SJSA1 (cell line): Measurements from ENCODE around the gene CHN2. TPM values are rescaled to one million over a fixed set of nuclear protein-coding genes. Genes with fewer than 3 reads are reported as not detected.

Experiments
- DNase-seq, 2 experiments: peaks; one replicate each; pipeline ENCODE4 v3.0.0-alpha.2; 2015 to 2020; ENCODE audit warnings: low spot score in 2 of 2, low read depth in 1 of 2
- H3K27ac ChIP-seq: fragments of 250-450 bp; sonication (Bioruptor Pico); 2 replicates; pipeline ENCODE4 v1.5.1; 2020; ENCODE audit warnings: mild to moderate bottlenecking, moderate library complexity
- H3K27me3 ChIP-seq: fragments of 250-450 bp; sonication (Bioruptor Pico); replicated peaks from 2 replicates; pipeline ENCODE4 v1.5.1; 2020; ENCODE audit warnings: mild to moderate bottlenecking, moderate library complexity
- H3K36me3 ChIP-seq: fragments of 250-450 bp; sonication (Bioruptor Pico); 2 replicates; pipeline ENCODE4 v1.5.1; 2020; ENCODE audit warnings: mild to moderate bottlenecking
- H3K4me1 ChIP-seq: fragments of 250-450 bp; sonication (Bioruptor Pico); replicated peaks from 2 replicates; pipeline ENCODE4 v1.6.1; 2021; ENCODE audit warnings: mild to moderate bottlenecking
- H3K4me3 ChIP-seq: fragments of 250-450 bp; sonication (Bioruptor Pico); 2 replicates; pipeline ENCODE4 v1.5.1; 2020; ENCODE audit warnings: mild to moderate bottlenecking
- H3K9me3 ChIP-seq: fragments of 250-450 bp; sonication (Bioruptor Pico); replicated peaks from 2 replicates; pipeline ENCODE4 v1.5.1; 2020; ENCODE audit warnings: mild to moderate bottlenecking
- total RNA-seq: library from RNA; depleted of rRNA; stranded (reverse); fragments of >200 nt; shearing (Covaris generic); gene quantifications from 2 replicates; pipeline ENCODE4 v1.2.3, GENCODE V29; 2014

Gene CHN2
- total RNA-seq, 1 experiment from 2014 or later: 0.21 TPM

GRCh38 chr7:29296421-29296820 lies 101.8 kb downstream of the CHN2 start:
- peaks cover 14% of the 10 kb centered on the region; the same call in 1 of the 2 replicates for H3K27me3 ChIP-seq
- no peak overlapping the region for H3K27ac ChIP-seq
- no peaks in the 10 kb centered on the region for H3K36me3 ChIP-seq
- H3K4me3 ChIP-seq: no peak overlapping the region
- no peak for DNase-seq
- no peaks in the 10 kb centered on the region for H3K9me3 ChIP-seq
- no peaks in the 10 kb centered on the region for H3K4me1 ChIP-seq

DNA sequence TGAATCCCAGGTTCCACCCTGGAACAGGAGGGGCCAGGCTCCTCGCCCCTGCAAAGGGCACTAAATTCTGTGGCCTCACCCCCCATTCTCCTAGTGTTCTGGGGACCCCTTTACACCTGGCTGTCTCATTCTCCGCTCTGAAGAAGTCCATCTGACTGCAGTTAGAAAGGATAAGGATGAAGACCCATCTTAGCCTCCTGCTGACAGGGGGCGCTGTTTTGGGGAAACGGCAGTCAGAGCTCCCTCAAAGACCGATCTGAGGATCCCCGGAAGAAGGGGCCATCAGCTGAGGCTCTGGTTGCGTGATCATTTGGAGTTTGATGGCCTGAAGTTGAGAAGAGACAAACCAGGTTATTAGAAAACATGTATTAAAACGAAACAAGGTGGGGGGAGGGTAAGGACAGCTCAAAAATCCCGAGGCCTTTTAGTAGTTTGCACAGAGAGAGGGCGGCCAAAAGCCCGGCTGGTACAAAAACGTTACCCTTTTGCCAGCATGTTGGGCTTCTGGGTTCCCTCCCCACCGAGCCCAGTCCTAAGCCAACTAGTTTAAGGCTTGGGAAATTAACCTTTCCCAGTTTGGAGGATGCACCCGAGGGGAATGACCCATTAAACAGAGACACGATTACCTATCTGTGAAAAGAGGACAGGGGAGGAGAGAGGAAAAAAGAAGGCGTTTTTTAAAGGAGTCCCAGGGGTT lies 102.8 kb downstream of the CHN2 start:
- DNase-seq: no peak
- no peaks in the 10 kb centered on the region for H3K36me3 ChIP-seq

DNA sequence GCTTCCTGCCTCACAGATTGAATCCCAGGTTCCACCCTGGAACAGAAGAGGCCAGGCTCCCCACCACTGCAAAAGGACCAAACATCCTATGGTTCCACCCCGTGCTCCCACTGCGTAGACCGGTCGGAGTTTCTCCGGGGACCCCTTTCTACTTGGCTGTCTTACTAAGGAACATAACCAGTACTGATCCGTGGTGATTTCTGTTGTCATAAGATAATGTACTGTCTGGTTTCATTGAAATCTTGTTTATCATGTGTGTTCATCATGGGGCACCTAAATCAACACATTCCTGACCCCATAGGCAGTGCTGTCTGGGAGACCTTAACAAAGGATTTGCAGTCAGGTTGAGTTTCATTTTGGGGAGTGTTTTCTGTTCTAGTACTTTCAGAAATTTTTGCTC lies 104.5 kb downstream of the CHN2 start:
- Histone ChIP-seq H3K27ac (no peak overlapping the region), H3K9me3 (no peaks in the 10 kb centered on the region), H3K4me1 (no peaks in the 10 kb centered on the region), H3K27me3 (peaks cover 9% of the 10 kb centered on the region; the same call in 1 of the 2 replicates), H3K4me3 (no peak overlapping the region), H3K36me3 (no peaks in the 10 kb centered on the region)
- no peak for DNase-seq

More for the DNA sequence above, 102.8 kb downstream of the CHN2 start:
- Histone ChIP-seq H3K4me1 (no peaks in the 10 kb centered on the region), H3K4me3 (no peak overlapping the region), H3K27me3 (peaks cover 14% of the 10 kb centered on the region; the same call in 1 of the 2 replicates), H3K9me3 (no peaks in the 10 kb centered on the region), H3K27ac (no peak overlapping the region)

GRCh38 chr7:29300026-29300480 lies 105.5 kb downstream of the CHN2 start:
- Histone ChIP-seq H3K27me3 (peaks cover 12% of the 10 kb centered on the region; the same call in 1 of the 2 replicates), H3K36me3 (no peaks in the 10 kb centered on the region), H3K4me3 (no peak overlapping the region), H3K4me1 (no peaks in the 10 kb centered on the region), H3K9me3 (no peaks in the 10 kb centered on the region), H3K27ac (no peak overlapping the region)
- DNase-seq: no peak

- H3K27me3 ChIP-seq: peaks cover 12% of the 10 kb centered on the region; the same call in 1 of the 2 replicates
- DNase-seq: no peak
Measured at GRCh38 chr7:29300649-29301048, 106.1 kb downstream of the CHN2 start.

GRCh38 chr7:29302666-29303395 lies 108.3 kb downstream of the CHN2 start:
- no peak for DNase-seq
- H3K36me3 ChIP-seq: no peaks in the 10 kb centered on the region
- no peaks in the 10 kb centered on the region; the same call in 1 of the 2 replicates for H3K9me3 ChIP-seq
- H3K27me3 ChIP-seq: peaks cover 12% of the 10 kb centered on the region; the same call in 1 of the 2 replicates
- no peak overlapping the region for H3K27ac ChIP-seq
- H3K4me1 ChIP-seq: no peaks in the 10 kb centered on the region
- no peak overlapping the region for H3K4me3 ChIP-seq

More at GRCh38 chr7:29300649-29301048, 106.1 kb downstream of the CHN2 start:
- Histone ChIP-seq H3K9me3 (no peaks in the 10 kb centered on the region), H3K27ac (no peak overlapping the region), H3K4me3 (no peak overlapping the region), H3K36me3 (no peaks in the 10 kb centered on the region), H3K4me1 (no peaks in the 10 kb centered on the region)

GRCh38 chr7:29304756-29305155 lies 110.2 kb downstream of the CHN2 start:
- no peak for DNase-seq
- Histone ChIP-seq H3K36me3 (no peaks in the 10 kb centered on the region), H3K4me3 (no peak overlapping the region), H3K27me3 (peaks cover 5% of the 10 kb centered on the region; the same call in 1 of the 2 replicates), H3K9me3 (no peaks in the 10 kb centered on the region; the same call in 1 of the 2 replicates), H3K27ac (no peak overlapping the region), H3K4me1 (no peaks in the 10 kb centered on the region)

GRCh38 chr7:29306319-29306991 lies 111.9 kb downstream of the CHN2 start:
- Histone ChIP-seq H3K27me3 (0 out of 2 replicates have a peak, but pooled peaks cover 3% of the 10 kb centered on the region), H3K9me3 (no peaks in the 10 kb centered on the region; the same call in 1 of the 2 replicates), H3K36me3 (no peaks in the 10 kb centered on the region), H3K4me1 (no peaks in the 10 kb centered on the region), H3K4me3 (no peak overlapping the region), H3K27ac (no peak overlapping the region)
- DNase-seq: no peak

- Histone ChIP-seq H3K9me3 (no peaks in the 10 kb centered on the region; the same call in 1 of the 2 replicates), H3K4me1 (no peaks in the 10 kb centered on the region), H3K27ac (no peak overlapping the region), H3K4me3 (no peak overlapping the region), H3K36me3 (no peaks in the 10 kb centered on the region), H3K27me3 (peaks cover 9% of the 10 kb centered on the region)
- no peak for DNase-seq
Measured at GRCh38 chr7:29308424-29308823, 113.8 kb downstream of the CHN2 start.

GRCh38 chr7:29309041-29309854 lies 114.7 kb downstream of the CHN2 start:
- Histone ChIP-seq H3K27ac (no peak overlapping the region), H3K27me3 (peaks cover 14% of the 10 kb centered on the region), H3K9me3 (no peaks in the 10 kb centered on the region; the same call in 1 of the 2 replicates), H3K36me3 (no peaks in the 10 kb centered on the region), H3K4me1 (no peaks in the 10 kb centered on the region), H3K4me3 (no peak overlapping the region)
- DNase-seq: no peak

GRCh38 chr7:29310625-29311024 lies 116.0 kb downstream of the CHN2 start:
- H3K27ac ChIP-seq: no peak overlapping the region
- no peak for DNase-seq
- H3K36me3 ChIP-seq: no peaks in the 10 kb centered on the region
- H3K4me3 ChIP-seq: no peak overlapping the region
- no peaks in the 10 kb centered on the region; the same call in 1 of the 2 replicates for H3K9me3 ChIP-seq
- peaks cover 22% of the 10 kb centered on the region for H3K27me3 ChIP-seq
- no peaks in the 10 kb centered on the region for H3K4me1 ChIP-seq

DNA sequence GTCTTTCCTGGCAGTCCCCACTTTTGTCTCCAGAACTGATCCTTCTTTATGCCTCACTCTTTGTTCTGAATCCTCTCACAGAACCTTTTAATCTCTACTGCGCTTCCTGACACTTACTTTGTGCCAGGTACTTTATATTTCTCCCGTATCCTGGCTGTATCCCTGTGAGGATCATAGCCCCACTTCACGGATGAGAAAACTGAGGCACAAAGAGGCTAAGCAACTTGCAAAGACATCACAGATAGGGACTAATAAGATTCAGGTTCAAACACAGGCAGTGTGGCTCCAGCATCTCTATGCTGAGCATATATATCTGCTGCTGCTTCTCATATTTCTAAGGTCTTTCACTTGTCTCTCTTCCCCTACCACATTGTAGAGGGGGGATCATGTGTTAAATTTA lies 116.7 kb downstream of the CHN2 start:
- Histone ChIP-seq H3K27me3 (peaks cover 22% of the 10 kb centered on the region), H3K4me3 (no peak overlapping the region), H3K36me3 (no peaks in the 10 kb centered on the region), H3K9me3 (no peaks in the 10 kb centered on the region; the same call in 1 of the 2 replicates), H3K27ac (no peak overlapping the region), H3K4me1 (no peaks in the 10 kb centered on the region)
- DNase-seq: no peak

GRCh38 chr7:29314148-29314547 lies 119.6 kb downstream of the CHN2 start:
- H3K4me3 ChIP-seq: no peak overlapping the region
- no peaks in the 10 kb centered on the region for H3K9me3 ChIP-seq
- H3K4me1 ChIP-seq: no peaks in the 10 kb centered on the region
- no peak overlapping the region for H3K27ac ChIP-seq
- H3K36me3 ChIP-seq: no peaks in the 10 kb centered on the region
- H3K27me3 ChIP-seq: peaks cover 30% of the 10 kb centered on the region
- DNase-seq: no peak
